ENCODE data around the gene NEDD8. TPM values are rescaled to one million over a fixed set of nuclear protein-coding genes. Genes with fewer than 3 reads are reported as not detected.
"Not testable (repeated sequence)": the region's sequence is repeated elsewhere in the genome, so short reads cannot be mapped to it uniquely, and the experiment has no call there.

NEDD8 gene
- total RNA-seq, 2 experiments from 2014 or later: 187 to 217 TPM

DNA sequence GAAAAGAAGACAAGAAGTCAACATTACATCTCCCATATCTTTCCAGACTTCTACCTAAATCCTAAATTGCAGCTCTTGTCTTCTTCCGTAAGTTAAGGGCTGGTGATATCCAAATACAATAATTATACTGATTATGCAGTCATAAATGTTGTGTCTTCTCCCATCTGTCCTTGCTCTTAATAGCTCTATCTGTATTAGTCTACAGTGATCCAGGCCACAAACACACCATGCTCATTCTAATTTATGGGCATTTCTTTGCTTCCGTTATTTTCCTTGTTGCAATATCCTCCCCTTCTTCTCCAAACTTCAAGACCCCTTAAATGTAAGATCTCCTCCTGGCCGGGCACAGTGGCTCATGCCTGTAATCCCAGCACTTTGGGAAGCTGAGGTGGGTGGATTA is 12.6 kb downstream of the NEDD8 start:
- CTCF ChIA-PET: interaction anchor here (1.1 to 2.0 kb wide), 3 partner anchors 18 to 212 kb away, joined by 5 to 9 read pairs (median 5); partner anchors contain the start of gene CIDEB
- Mint-ChIP-seq H3K36me3 (ENCODE audit: low read depth) (peaks cover 10% of the 10 kb centered on the region), H3K4me3 (no peak overlapping the region), H3K4me1 (peaks cover 20% of the 10 kb centered on the region), H3K27me3 (no peaks in the 10 kb centered on the region), H3K9me3 (ENCODE audit: low read depth) (no peaks in the 10 kb centered on the region), H3K27ac (no peak overlapping the region)
- intact Hi-C loops (cut with DNase I, micrococcal nuclease): loop anchor here in 1 of 2 experiments (5.0 kb wide), 1 partner anchor 223 kb away; the partner anchor contains the start of gene SDR39U1
- DNase-seq (no peak), ATAC-seq (no peak)
- POLR2A ChIA-PET: interaction anchor here (0.7 kb wide), 1 partner anchor 62 kb away, joined by 3 read pairs; no protein-coding TSS in a partner anchor

DNA sequence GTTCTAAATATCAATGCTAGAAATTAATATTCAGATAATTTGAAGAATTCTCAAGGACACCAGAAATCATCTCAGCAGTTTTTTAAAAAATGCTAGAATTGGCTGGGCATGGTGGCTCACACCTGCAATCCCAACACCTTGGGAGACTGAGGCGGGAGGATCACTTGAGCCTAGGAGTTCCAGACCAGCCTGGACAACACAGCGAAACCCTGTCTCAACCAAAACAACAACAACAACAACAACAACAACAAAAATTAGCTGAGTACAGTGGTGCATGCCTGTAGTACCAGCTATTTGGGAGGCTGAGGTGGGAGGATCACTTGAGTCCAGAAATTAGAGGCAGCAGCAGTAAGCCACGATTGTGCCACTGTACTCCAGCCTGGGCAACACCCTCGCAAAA is 13.1 kb downstream of the NEDD8 start:
- ATAC-seq: no peak

DNA sequence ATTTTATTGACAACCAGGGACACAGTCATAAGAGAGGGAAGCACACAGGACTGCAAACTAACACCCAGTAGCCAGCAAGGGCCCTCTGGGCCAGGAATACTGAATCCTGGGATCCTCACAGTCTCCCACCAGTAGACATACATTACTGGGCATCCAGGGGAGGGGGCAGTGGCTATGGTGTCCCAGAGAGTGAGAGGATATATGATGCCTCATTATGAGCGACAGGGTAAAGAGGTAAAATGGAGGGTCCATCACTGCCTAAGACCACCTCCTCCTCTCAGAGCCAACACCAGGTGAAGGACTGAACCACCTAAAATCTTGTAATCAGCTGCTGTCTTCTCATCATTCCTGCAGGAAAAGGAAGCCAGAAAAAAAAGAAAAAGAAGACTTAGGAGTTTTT is 15.3 kb downstream of the NEDD8 start:
- peak overlapping the region; percentile 95 for H3K27ac Mint-ChIP-seq
- POLR2A ChIA-PET; H3K27me3 Mint-ChIP-seq; H3K4me3 Mint-ChIP-seq; DNase-seq; H3K9me3 Mint-ChIP-seq (ENCODE audit: low read depth); ATAC-seq: not testable (repeated sequence)
- intact Hi-C loops (cut with DNase I, micrococcal nuclease): loop anchor here (1.0 to 5.0 kb wide), 5 partner anchors 80 to 225 kb away; partner anchors contain the start of genes CBLN3 (in 1 of the 2), KHNYN (in 1 of the 2) and SDR39U1 (in 1 of the 2)
- peaks cover 24% of the 10 kb centered on the region for H3K36me3 Mint-ChIP-seq (ENCODE audit: low read depth)
- peaks cover 36% of the 10 kb centered on the region for H3K4me1 Mint-ChIP-seq
- CTCF ChIA-PET: interaction anchor here (1.6 to 2.2 kb wide), 7 partner anchors 8 to 81 kb away, joined by 4 to 35 read pairs (median 9); partner anchors contain the start of genes DHRS1, NOP9 and TINF2

More for the DNA sequence above, 13.1 kb downstream of the NEDD8 start:
- CTCF ChIA-PET: interaction anchor here (1.3 to 2.0 kb wide), 2 partner anchors 89 to 212 kb away, joined by 5 to 9 read pairs; partner anchors contain the start of gene CIDEB
- intact Hi-C loops (cut with DNase I, micrococcal nuclease): loop anchor here in 1 of 2 experiments (5.0 kb wide), 1 partner anchor 223 kb away; the partner anchor contains the start of gene SDR39U1
- no peak for DNase-seq
- POLR2A ChIA-PET: interaction anchor here (0.7 kb wide), 1 partner anchor 62 kb away, joined by 3 read pairs; no protein-coding TSS in a partner anchor
- Mint-ChIP-seq H3K27me3 (no peaks in the 10 kb centered on the region), H3K4me1 (peaks cover 23% of the 10 kb centered on the region), H3K4me3 (no peak overlapping the region), H3K36me3 (ENCODE audit: low read depth) (peaks cover 12% of the 10 kb centered on the region), H3K9me3 (ENCODE audit: low read depth) (no peaks in the 10 kb centered on the region), H3K27ac (no peak overlapping the region)

- H3K9me3 Mint-ChIP-seq (ENCODE audit: low read depth): no peaks in the 10 kb centered on the region
- peak overlapping the region; percentile 95 for H3K27ac Mint-ChIP-seq
- peaks cover 41% of the 10 kb centered on the region for H3K4me1 Mint-ChIP-seq
- ChIA-PET POLR2A (interaction anchor here (0.5 to 1.2 kb wide), 3 partner anchors 26 to 107 kb away, joined by 3 to 6 read pairs (median 3); partner anchors contain the start of genes IRF9 and TINF2), CTCF (interaction anchor here (0.6 to 3.8 kb wide), 21 partner anchors 9 to 220 kb away, joined by 3 to 44 read pairs (median 6); partner anchors contain the start of genes CBLN3, CIDEB, DHRS1 and KHNYN)
- H3K36me3 Mint-ChIP-seq (ENCODE audit: low read depth): peaks cover 29% of the 10 kb centered on the region
- no peak for ATAC-seq
- no peak for DNase-seq
- H3K27me3 Mint-ChIP-seq: no peaks in the 10 kb centered on the region
- H3K4me3 Mint-ChIP-seq: peak overlapping the region; percentile 92
- intact Hi-C loops (cut with DNase I, micrococcal nuclease): loop anchor here (1.0 to 5.0 kb wide), 5 partner anchors 81 to 226 kb away; partner anchors contain the start of genes CBLN3 (in 1 of the 2), KHNYN (in 1 of the 2) and SDR39U1 (in 1 of the 2)
These were observed 15.8 kb downstream of the NEDD8 start for GRCh38 chr14:24216345-24216699.

DNA sequence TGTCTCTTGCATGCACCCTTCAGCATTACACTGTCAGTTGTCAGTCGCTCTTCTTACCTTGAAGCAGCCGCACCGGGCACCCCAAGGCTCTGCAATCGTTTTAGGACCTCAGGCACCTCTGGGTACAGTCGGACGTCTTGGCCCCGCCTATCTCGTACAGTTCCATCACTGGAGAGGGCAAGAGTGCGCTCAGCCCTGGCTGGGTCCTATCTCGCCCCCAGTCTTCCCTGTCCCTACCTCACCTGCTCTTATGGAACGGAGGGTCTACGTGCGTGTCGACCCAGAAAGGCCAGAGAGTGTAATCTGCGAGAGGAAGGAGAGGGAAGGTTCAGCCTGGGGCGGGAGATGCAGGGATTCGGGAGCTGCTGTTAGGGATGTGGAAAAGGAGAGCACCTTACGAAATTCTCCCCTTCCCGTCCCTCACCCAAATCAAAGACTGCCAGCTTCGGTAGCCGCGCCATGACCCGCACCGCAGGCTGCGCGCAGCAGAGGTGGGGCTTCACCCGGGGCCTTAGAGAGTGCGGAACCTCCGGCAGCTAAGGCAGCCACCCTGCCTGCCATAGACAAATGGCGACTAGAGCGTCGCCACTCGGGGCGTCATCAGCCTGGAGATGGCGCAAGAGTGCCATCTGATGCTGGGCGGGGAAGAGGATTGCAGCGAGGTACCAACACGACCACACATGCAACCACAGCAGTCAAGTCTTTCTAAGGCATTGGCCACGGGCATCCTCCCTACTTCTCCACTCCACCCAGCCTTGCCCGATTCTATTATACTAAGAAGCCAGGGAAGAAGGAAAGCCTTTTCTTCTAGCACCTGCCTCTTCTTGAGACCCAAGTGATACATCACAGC is 16.4 kb downstream of the NEDD8 start, which contains the start of gene MDP1:
Gene MDP1 (minus strand): TSS at position 572 of the 850 bp plus-strand sequence. CDS start 111 bp downstream, at position 461.
- peaks cover 33% of the 10 kb centered on the region for H3K36me3 Mint-ChIP-seq (ENCODE audit: low read depth)
- ATAC-seq: peak; percentile 76
- POLR2A ChIA-PET: interaction anchor here (0.5 to 1.2 kb wide), 4 partner anchors 26 to 121 kb away, joined by 3 to 6 read pairs (median 3); partner anchors contain the start of genes IRF9 and TINF2

DNA sequence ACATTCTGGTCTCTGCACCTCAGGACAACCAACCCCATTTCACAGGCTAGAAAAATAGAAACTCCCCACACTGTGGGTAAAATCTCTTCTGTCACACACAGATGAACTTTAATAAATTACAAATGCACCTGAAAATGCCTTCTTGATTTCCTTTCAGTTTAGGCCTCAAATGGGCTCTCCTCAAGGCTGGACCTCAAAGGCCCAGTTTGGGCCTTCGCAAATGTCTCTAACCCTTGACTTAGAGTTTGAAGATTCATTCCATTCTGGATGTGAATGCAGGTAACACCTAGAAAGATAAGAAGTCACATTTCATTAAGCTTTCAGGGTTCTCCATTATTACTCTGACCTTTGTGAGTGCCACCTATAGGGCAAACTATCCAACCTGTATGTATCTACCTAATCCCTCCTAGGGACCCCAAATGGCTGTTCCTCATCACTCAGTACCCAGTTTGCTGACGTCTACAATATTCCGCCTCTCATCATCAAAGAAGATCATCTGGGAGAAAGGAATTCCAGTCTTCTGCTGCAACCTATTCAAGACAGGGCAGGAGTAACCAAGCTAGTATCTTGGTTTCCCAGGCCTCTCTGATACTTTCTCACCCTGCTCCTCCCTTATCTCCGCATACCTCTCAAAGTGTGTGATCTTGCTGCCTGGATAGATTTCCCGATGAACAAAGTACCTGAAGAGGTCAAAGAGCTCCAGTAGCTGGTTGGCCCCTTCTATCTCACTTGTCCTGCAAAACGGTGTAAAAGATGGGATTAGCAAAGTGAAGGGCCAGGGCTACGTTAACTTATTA is 18.1 kb downstream of the NEDD8 start:
- intact Hi-C loops (cut with DNase I, micrococcal nuclease): loop anchor here (1.0 to 2.0 kb wide), 14 partner anchors 18 to 228 kb away; partner anchors contain the start of genes DHRS1 (in 2 of the 2), GMPR2 (in 2 of the 2), NEDD8 (in 2 of the 2) and NOP9 (in 2 of the 2)
- CTCF ChIA-PET: interaction anchor here (0.5 to 3.8 kb wide), 17 partner anchors 14 to 202 kb away, joined by 3 to 44 read pairs (median 6); partner anchors contain the start of genes CIDEB, DHRS1, IPO4 and LTB4R
- Mint-ChIP-seq H3K27me3 (no peaks in the 10 kb centered on the region), H3K27ac (peak overlapping the region; percentile 95), H3K36me3 (ENCODE audit: low read depth) (peaks cover 47% of the 10 kb centered on the region), H3K4me1 (peaks cover 50% of the 10 kb centered on the region), H3K9me3 (ENCODE audit: low read depth) (no peaks in the 10 kb centered on the region), H3K4me3 (peak overlapping the region; percentile 94)
- DNase-seq (no peak), ATAC-seq (no peak)
- POLR2A ChIA-PET: interaction anchor here (0.5 to 2.3 kb wide), 14 partner anchors 12 to 1343 kb away, joined by 3 to 18 read pairs (median 4); partner anchors contain the start of genes DCAF11, GMPR2, IPO4 and IRF9

More for the DNA sequence above, 16.4 kb downstream of the NEDD8 start, which contains the start of gene MDP1:
- H3K4me1 Mint-ChIP-seq: peaks cover 44% of the 10 kb centered on the region
- peak within 1 kb of the TSS; percentile 95 for H3K27ac Mint-ChIP-seq
- no peaks in the 10 kb centered on the region for H3K27me3 Mint-ChIP-seq
- CTCF ChIA-PET: interaction anchor here (0.6 to 3.8 kb wide), 27 partner anchors 9 to 410 kb away, joined by 3 to 44 read pairs (median 4); partner anchors contain the start of genes CBLN3, CIDEB, DHRS1 and KHNYN
- H3K9me3 Mint-ChIP-seq (ENCODE audit: low read depth): no peaks in the 10 kb centered on the region
- H3K4me3 Mint-ChIP-seq: peak within 1 kb of the TSS; percentile 92
- DNase-seq: peak; percentile 93
- intact Hi-C loops (cut with DNase I, micrococcal nuclease): loop anchor here (1.0 to 5.0 kb wide), 5 partner anchors 82 to 227 kb away; partner anchors contain the start of genes CBLN3 (in 1 of the 2), KHNYN (in 1 of the 2) and SDR39U1 (in 1 of the 2)

- Mint-ChIP-seq H3K27ac (peak within 1 kb of the TSS; percentile 95), H3K36me3 (ENCODE audit: low read depth) (peaks cover 50% of the 10 kb centered on the region)
These were observed 19.0 kb downstream of the NEDD8 start, which contains the start of gene CHMP4A for GRCh38 chr14:24212924-24213865. Gene CHMP4A (minus strand): TSS chr14:24213488. CDS start chr14:24213439, 49 bp downstream.

DNA sequence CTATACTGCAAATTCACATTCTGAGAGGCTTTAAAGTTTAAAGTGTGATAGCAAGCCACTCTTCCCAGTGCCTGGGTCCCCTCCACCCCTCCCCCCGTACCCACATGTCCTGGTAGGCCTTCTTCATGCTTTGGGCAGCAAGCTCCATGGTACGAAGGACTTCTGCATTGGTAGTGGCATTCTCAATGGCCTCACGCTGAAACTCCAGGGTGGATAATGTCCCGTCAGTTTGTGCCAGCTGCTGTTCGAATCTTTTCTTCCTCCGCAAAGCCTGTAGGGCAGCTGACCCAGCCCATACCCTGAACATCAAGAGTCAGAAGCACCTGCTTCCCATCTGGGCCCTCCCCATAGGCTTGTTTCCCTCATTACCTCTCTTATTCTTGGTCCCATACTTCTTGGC is 20.9 kb downstream of the NEDD8 start:
- CTCF ChIA-PET: interaction anchor here (1.0 to 1.3 kb wide), 2 partner anchors 16 to 27 kb away, joined by 3 to 4 read pairs; partner anchors contain the start of gene TM9SF1
- intact Hi-C loops (cut with DNase I, micrococcal nuclease): no loop called here
- ATAC-seq (no peak), DNase-seq (no peak)
- H3K36me3 Mint-ChIP-seq (ENCODE audit: low read depth): peaks cover 60% of the 10 kb centered on the region
- no peaks in the 10 kb centered on the region for H3K27me3 Mint-ChIP-seq
- POLR2A ChIA-PET: interaction anchor here (0.8 kb wide), 1 partner anchor 49 kb away, joined by 3 read pairs; no protein-coding TSS in a partner anchor
- peaks cover 55% of the 10 kb centered on the region for H3K4me1 Mint-ChIP-seq
- no peaks in the 10 kb centered on the region for H3K9me3 Mint-ChIP-seq (ENCODE audit: low read depth)
- H3K27ac Mint-ChIP-seq: peak overlapping the region; percentile 83
- H3K4me3 Mint-ChIP-seq: peak overlapping the region; percentile 94

More at GRCh38 chr14:24212924-24213865, 19.0 kb downstream of the NEDD8 start, which contains the start of gene CHMP4A:
- intact Hi-C loops (cut with DNase I, micrococcal nuclease): loop anchor here (1.0 to 2.0 kb wide), 14 partner anchors 18 to 229 kb away; partner anchors contain the start of genes DHRS1 (in 2 of the 2), GMPR2 (in 2 of the 2), NEDD8 (in 2 of the 2) and NOP9 (in 2 of the 2)
- DNase-seq (peak; percentile 99), ATAC-seq (peak; percentile 82)
- no peaks in the 10 kb centered on the region for H3K27me3 Mint-ChIP-seq
- CTCF ChIA-PET: interaction anchor here (0.6 to 3.8 kb wide), 14 partner anchors 15 to 223 kb away, joined by 3 to 44 read pairs (median 7); partner anchors contain the start of genes CIDEB, DHRS1, IPO4 and LTB4R
- POLR2A ChIA-PET: interaction anchor here (0.5 to 2.3 kb wide), 17 partner anchors 13 to 1342 kb away, joined by 3 to 18 read pairs (median 4); partner anchors contain the start of genes DCAF11, EMC9, GMPR2 and IPO4
- peaks cover 50% of the 10 kb centered on the region for H3K4me1 Mint-ChIP-seq
- no peaks in the 10 kb centered on the region for H3K9me3 Mint-ChIP-seq (ENCODE audit: low read depth)
- H3K4me3 Mint-ChIP-seq: peak within 1 kb of the TSS; percentile 94

DNA sequence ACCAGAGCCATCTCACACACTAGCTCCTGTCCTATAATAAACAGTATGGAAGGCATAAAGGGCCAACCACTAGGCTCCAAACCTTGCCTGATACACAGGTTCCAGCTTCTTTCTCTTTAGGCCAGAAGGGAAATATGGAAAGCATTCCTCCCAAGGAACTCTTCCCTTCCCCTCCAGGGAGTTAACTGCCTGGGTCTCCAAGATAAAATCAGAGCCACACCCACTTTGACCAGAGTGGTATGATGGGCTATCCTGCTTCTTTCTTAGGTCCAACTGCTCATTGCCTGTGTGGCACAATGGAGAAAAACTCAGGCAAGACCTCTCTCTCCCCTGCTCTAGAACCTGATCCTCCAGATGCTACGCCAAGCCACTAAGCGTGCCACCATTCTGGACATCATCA is 24.5 kb downstream of the NEDD8 start:
- Mint-ChIP-seq H3K9me3 (ENCODE audit: low read depth) (peaks cover 6% of the 10 kb centered on the region), H3K27ac (no peak overlapping the region), H3K4me1 (peaks cover 33% of the 10 kb centered on the region), H3K27me3 (no peaks in the 10 kb centered on the region), H3K36me3 (ENCODE audit: low read depth) (peaks cover 78% of the 10 kb centered on the region), H3K4me3 (no peak overlapping the region)
- CTCF ChIA-PET: interaction anchor here (0.5 to 1.4 kb wide), 5 partner anchors 8 to 101 kb away, joined by 3 read pairs; partner anchors contain the start of genes DHRS1, MDP1 and NOP9
- POLR2A ChIA-PET: no interaction called here
- intact Hi-C loops (cut with DNase I, micrococcal nuclease): no loop called here
- ATAC-seq (no peak), DNase-seq (no peak)

Data from activated CD4-positive, alpha-beta T cell treated with anti-CD3 and anti-CD28 coated beads for 36 hours (primary cell).